ENCODE data around the gene GBX1. TPM values are rescaled to one million over a fixed set of nuclear protein-coding genes. Genes with fewer than 3 reads are reported as not detected.
A peak's percentile ranks its signal among the peaks of the same experiment; 100 is the strongest.

Gene GBX1
- total and polyA plus RNA-seq, 4 donors = 1.3 to 7.3 (median 3.7) TPM

GRCh38 chr7:151141855-151142685 is 25.4 kb downstream of the GBX1 start:
- 72% methylated on average over 29 of the region's 31 CpGs for WGBS (ENCODE audit: insufficient coverage)
- no peak for DNase-seq (ENCODE audit: low read depth in 4 of 6, low spot score in 6 of 6)
- H3K4me1 ChIP-seq (ENCODE audit: control insufficient read depth, insufficient read depth, low read length) = peaks cover 62% of the 10 kb centered on the region
- H3K9me3 ChIP-seq (ENCODE audit: control insufficient read depth, insufficient read depth, low read length) = no peaks in the 10 kb centered on the region
- no peak overlapping the region for H3K27ac ChIP-seq (ENCODE audit: low read depth, low read length)
- no peaks in the 10 kb centered on the region for H3K27me3 ChIP-seq (ENCODE audit: control insufficient read depth, insufficient read depth, low read length)
- no peak overlapping the region for H3K4me3 ChIP-seq (ENCODE audit: low read depth, low read length)
- H3K36me3 ChIP-seq (ENCODE audit: control insufficient read depth, insufficient read depth, low read length) = peaks cover 75% of the 10 kb centered on the region

GRCh38 chr7:151141311-151141854 is 26.1 kb downstream of the GBX1 start:
- peaks cover 69% of the 10 kb centered on the region for H3K4me1 ChIP-seq (ENCODE audit: control insufficient read depth, insufficient read depth, low read length)
- H3K36me3 ChIP-seq (ENCODE audit: control insufficient read depth, insufficient read depth, low read length) = peaks cover 82% of the 10 kb centered on the region
- peak in 2 of 6 donors; percentile 67 to 81 for DNase-seq (ENCODE audit: low read depth in 4 of 6, low spot score in 6 of 6)
- no peak overlapping the region for H3K4me3 ChIP-seq (ENCODE audit: low read depth, low read length)
- H3K27ac ChIP-seq (ENCODE audit: low read depth, low read length) = no peak overlapping the region
- WGBS (ENCODE audit: insufficient coverage) = 31% methylated on average over 4 of the region's 9 CpGs
- H3K9me3 ChIP-seq (ENCODE audit: control insufficient read depth, insufficient read depth, low read length) = no peaks in the 10 kb centered on the region
- H3K27me3 ChIP-seq (ENCODE audit: control insufficient read depth, insufficient read depth, low read length) = no peaks in the 10 kb centered on the region

- peaks cover 74% of the 10 kb centered on the region for H3K4me1 ChIP-seq (ENCODE audit: control insufficient read depth, insufficient read depth, low read length)
- DNase-seq (ENCODE audit: low read depth in 4 of 6, low spot score in 6 of 6) = no peak
- WGBS (ENCODE audit: insufficient coverage) = 83% methylated on average over 6 of the region's 7 CpGs
- no peak overlapping the region for H3K27ac ChIP-seq (ENCODE audit: low read depth, low read length)
- no peaks in the 10 kb centered on the region for H3K9me3 ChIP-seq (ENCODE audit: control insufficient read depth, insufficient read depth, low read length)
- no peak overlapping the region for H3K4me3 ChIP-seq (ENCODE audit: low read depth, low read length)
- peaks cover 88% of the 10 kb centered on the region for H3K36me3 ChIP-seq (ENCODE audit: control insufficient read depth, insufficient read depth, low read length)
- no peaks in the 10 kb centered on the region for H3K27me3 ChIP-seq (ENCODE audit: control insufficient read depth, insufficient read depth, low read length)
Measured at GRCh38 chr7:151140826-151141225, 26.7 kb downstream of the GBX1 start.

GRCh38 chr7:151139791-151140190 is 27.7 kb downstream of the GBX1 start:
- H3K4me1 ChIP-seq (ENCODE audit: control insufficient read depth, insufficient read depth, low read length) = peaks cover 79% of the 10 kb centered on the region
- WGBS (ENCODE audit: insufficient coverage) = 86% methylated on average over 3 of the region's 9 CpGs
- H3K4me3 ChIP-seq (ENCODE audit: low read depth, low read length) = no peak overlapping the region
- H3K9me3 ChIP-seq (ENCODE audit: control insufficient read depth, insufficient read depth, low read length) = no peaks in the 10 kb centered on the region
- H3K27ac ChIP-seq (ENCODE audit: low read depth, low read length) = no peak overlapping the region
- H3K36me3 ChIP-seq (ENCODE audit: control insufficient read depth, insufficient read depth, low read length) = peaks cover 95% of the 10 kb centered on the region
- DNase-seq (ENCODE audit: low read depth in 4 of 6, low spot score in 6 of 6) = no peak
- no peaks in the 10 kb centered on the region for H3K27me3 ChIP-seq (ENCODE audit: control insufficient read depth, insufficient read depth, low read length)

GRCh38 chr7:151139071-151139790 is 28.3 kb downstream of the GBX1 start:
- H3K27ac ChIP-seq (ENCODE audit: low read depth, low read length) = no peak overlapping the region
- H3K36me3 ChIP-seq (ENCODE audit: control insufficient read depth, insufficient read depth, low read length) = peaks cover 97% of the 10 kb centered on the region
- 62% methylated on average over 10 of the region's 18 CpGs for WGBS (ENCODE audit: insufficient coverage)
- peak in 2 of 6 donors; percentile 57 to 88 for DNase-seq (ENCODE audit: low read depth in 4 of 6, low spot score in 6 of 6)
- no peaks in the 10 kb centered on the region for H3K9me3 ChIP-seq (ENCODE audit: control insufficient read depth, insufficient read depth, low read length)
- H3K4me3 ChIP-seq (ENCODE audit: low read depth, low read length) = no peak overlapping the region
- no peaks in the 10 kb centered on the region for H3K27me3 ChIP-seq (ENCODE audit: control insufficient read depth, insufficient read depth, low read length)
- H3K4me1 ChIP-seq (ENCODE audit: control insufficient read depth, insufficient read depth, low read length) = peaks cover 84% of the 10 kb centered on the region

GRCh38 chr7:151138153-151138851 is 29.2 kb downstream of the GBX1 start:
- Histone ChIP-seq H3K4me1 (ENCODE audit: control insufficient read depth, insufficient read depth, low read length) (peaks cover 80% of the 10 kb centered on the region), H3K36me3 (ENCODE audit: control insufficient read depth, insufficient read depth, low read length) (peaks cover 97% of the 10 kb centered on the region), H3K9me3 (ENCODE audit: control insufficient read depth, insufficient read depth, low read length) (no peaks in the 10 kb centered on the region), H3K27me3 (ENCODE audit: control insufficient read depth, insufficient read depth, low read length) (no peaks in the 10 kb centered on the region), H3K27ac (ENCODE audit: low read depth, low read length) (no peak overlapping the region), H3K4me3 (ENCODE audit: low read depth, low read length) (no peak overlapping the region)
- peak in 1 of 6 donors; percentile 72 for DNase-seq (ENCODE audit: low read depth in 4 of 6, low spot score in 6 of 6)
- 45% methylated on average over 21 of the region's 30 CpGs for WGBS (ENCODE audit: insufficient coverage)

GRCh38 chr7:151137791-151138152 is 29.7 kb downstream of the GBX1 start:
- no peak for DNase-seq (ENCODE audit: low read depth in 4 of 6, low spot score in 6 of 6)
- Histone ChIP-seq H3K4me3 (ENCODE audit: low read depth, low read length) (no peak overlapping the region), H3K27ac (ENCODE audit: low read depth, low read length) (no peak overlapping the region), H3K27me3 (ENCODE audit: control insufficient read depth, insufficient read depth, low read length) (no peaks in the 10 kb centered on the region), H3K36me3 (ENCODE audit: control insufficient read depth, insufficient read depth, low read length) (peaks cover 97% of the 10 kb centered on the region), H3K4me1 (ENCODE audit: control insufficient read depth, insufficient read depth, low read length) (peaks cover 80% of the 10 kb centered on the region), H3K9me3 (ENCODE audit: control insufficient read depth, insufficient read depth, low read length) (no peaks in the 10 kb centered on the region)
- 72% methylated on average over 11 of the region's 11 CpGs for WGBS (ENCODE audit: insufficient coverage)

- WGBS (ENCODE audit: insufficient coverage) = 69% methylated on average over 6 of the region's 22 CpGs
- Histone ChIP-seq H3K9me3 (ENCODE audit: control insufficient read depth, insufficient read depth, low read length) (no peaks in the 10 kb centered on the region), H3K36me3 (ENCODE audit: control insufficient read depth, insufficient read depth, low read length) (peaks cover 97% of the 10 kb centered on the region), H3K27me3 (ENCODE audit: control insufficient read depth, insufficient read depth, low read length) (no peaks in the 10 kb centered on the region), H3K4me1 (ENCODE audit: control insufficient read depth, insufficient read depth, low read length) (peaks cover 80% of the 10 kb centered on the region), H3K27ac (ENCODE audit: low read depth, low read length) (no peak overlapping the region), H3K4me3 (ENCODE audit: low read depth, low read length) (no peak overlapping the region)
- DNase-seq (ENCODE audit: low read depth in 4 of 6, low spot score in 6 of 6) = peak in 1 of 6 donors; percentile 54
Measured at GRCh38 chr7:151137076-151137675, 30.3 kb downstream of the GBX1 start.

Measured in spinal cord (tissue), 10 donors.